ENCODE data around the gene SPAG9. TPM values are rescaled to one million over a fixed set of nuclear protein-coding genes. Genes with fewer than 3 reads are reported as not detected.

The SPAG9 gene
- total and polyA plus RNA-seq, 2 of the 8 experiments (the other 6 are each of a cell fraction or from before 2014, with no cell fraction given) = 9.8 to 63.8 TPM

DNA sequence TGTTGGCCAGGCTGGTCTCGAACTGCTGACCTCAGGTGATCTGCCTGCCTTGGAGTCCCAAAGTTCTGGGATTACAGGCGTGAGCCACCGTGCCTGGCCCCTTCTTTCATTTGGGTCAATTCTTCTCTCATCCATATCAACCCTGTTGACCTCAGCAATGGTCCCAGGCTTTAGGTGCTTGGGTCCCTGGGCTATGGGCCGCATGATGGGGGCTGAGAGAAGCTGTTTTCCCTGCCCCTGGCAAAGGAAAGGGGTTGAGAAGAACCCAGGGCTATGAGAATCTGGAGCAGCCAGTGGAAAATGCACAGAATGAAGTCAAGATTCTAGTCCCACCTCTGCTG lies 164.3 kb downstream of the SPAG9 start (continued):
- TF ChIP-seq CHD7 (IDR thresholded peaks at IDR 0.05; ENCODE audit: insufficient replicate concordance, low read length) = no peak
- TF ChIP-seq KDM1A (IDR thresholded peaks at IDR 0.05; ENCODE audit: borderline replicate concordance, low read length) = no peak
- TF ChIP-seq POU5F1 (IDR thresholded peaks at IDR 0.05; ENCODE audit: low read depth, low read length) = no peak
- no peak for TF ChIP-seq SRF (IDR thresholded peaks at IDR 0.05; ENCODE audit: low read depth, low read length)

Data from H1 (cell line).